Large intestine (tissue), 3 donors: ENCODE measurements around the gene KIF6. TPM values are rescaled to one million over a fixed set of nuclear protein-coding genes. Genes with fewer than 3 reads are reported as not detected.
"Not testable (repeated sequence)": the region's sequence is repeated elsewhere in the genome, so short reads cannot be mapped to it uniquely, and the experiment has no call there.

Experiments used
- DNase-seq, 2 donors: peaks; one replicate each; pipeline versions ENCODE4 v3.0.0 to v3.0.0-alpha.2; 2013
- H3K27ac ChIP-seq: one replicate; pipeline ENCODE4 v1.5.1; 2013; ENCODE audit warnings: low read length
- H3K27me3 ChIP-seq: 2 replicates; pipeline ENCODE4 v1.6.1; 2013; ENCODE audit warnings: low read length; ENCODE audit not compliant: control insufficient read depth, insufficient read depth
- H3K36me3 ChIP-seq: 2 replicates; pipeline ENCODE4 v1.6.1; 2013; ENCODE audit warnings: low read length; ENCODE audit not compliant: control insufficient read depth, insufficient read depth
- H3K4me1 ChIP-seq: one replicate; pipeline ENCODE4 v1.6.1; 2013; ENCODE audit warnings: low read length; ENCODE audit not compliant: control insufficient read depth, insufficient read depth
- H3K4me3 ChIP-seq: one replicate; pipeline ENCODE4 v1.5.1; 2013; ENCODE audit warnings: low read length
- H3K9me3 ChIP-seq: one replicate; pipeline ENCODE4 v1.6.1; 2013; ENCODE audit warnings: mild to moderate bottlenecking, low read depth, low read length, moderate library complexity; ENCODE audit not compliant: control insufficient read depth
- WGBS: methylation state at CpG from one replicate; pipeline ENCODE4 v1.1.5; 2013; ENCODE audit warnings: low lambda C conversion rate; ENCODE audit not compliant: insufficient coverage; 5-methylcytosine and 5-hydroxymethylcytosine counted together
- polyA plus RNA-seq: library from polyadenylated mRNA; unstranded; fragments of 120-200 nt; gene quantifications from one replicate; pipeline ENCODE4 v1.2.1, GENCODE V29; 2013

KIF6 gene
- polyA plus RNA-seq, 1 donor = 0.70 TPM

GRCh38 chr6:39685938-39686337 lies 39.3 kb downstream of the KIF6 start:
- DNase-seq = no peak
- H3K4me1 ChIP-seq = no peaks in the 10 kb centered on the region
- no peaks in the 10 kb centered on the region for H3K27me3 ChIP-seq
- H3K9me3 ChIP-seq = no peaks in the 10 kb centered on the region
- H3K4me3 ChIP-seq = no peak overlapping the region
- H3K27ac ChIP-seq = no peak overlapping the region
- no peaks in the 10 kb centered on the region for H3K36me3 ChIP-seq
- WGBS = 100% methylated on average over 1 of the region's 1 CpG

GRCh38 chr6:39685489-39685826 lies 39.8 kb downstream of the KIF6 start:
- no peak overlapping the region for H3K27ac ChIP-seq
- H3K27me3 ChIP-seq = no peaks in the 10 kb centered on the region
- no peak for DNase-seq
- H3K4me1 ChIP-seq = no peaks in the 10 kb centered on the region
- no peak overlapping the region for H3K4me3 ChIP-seq
- no peaks in the 10 kb centered on the region for H3K9me3 ChIP-seq
- H3K36me3 ChIP-seq = no peaks in the 10 kb centered on the region
- no CpG with 5 or more reads among the region's 2 CpGs for WGBS

GRCh38 chr6:39684790-39685488 lies 40.3 kb downstream of the KIF6 start:
- H3K36me3 ChIP-seq = no peaks in the 10 kb centered on the region
- no peaks in the 10 kb centered on the region for H3K27me3 ChIP-seq
- DNase-seq = peak in 1 of 2 donors; percentile 24
- H3K4me3 ChIP-seq = no peak overlapping the region
- H3K4me1 ChIP-seq = no peaks in the 10 kb centered on the region
- H3K27ac ChIP-seq = no peak overlapping the region
- 75% methylated on average over 3 of the region's 3 CpGs for WGBS
- H3K9me3 ChIP-seq = no peaks in the 10 kb centered on the region

GRCh38 chr6:39681674-39682121 lies 43.5 kb downstream of the KIF6 start:
- WGBS = no CpG with 5 or more reads among the region's 4 CpGs
- Histone ChIP-seq H3K27me3 (no peaks in the 10 kb centered on the region), H3K36me3 (no peaks in the 10 kb centered on the region), H3K4me1 (no peaks in the 10 kb centered on the region), H3K27ac (no peak overlapping the region), H3K4me3 (no peak overlapping the region), H3K9me3 (no peaks in the 10 kb centered on the region)
- DNase-seq = no peak

- H3K27me3 ChIP-seq = no peaks in the 10 kb centered on the region
- no peaks in the 10 kb centered on the region for H3K4me1 ChIP-seq
- H3K9me3 ChIP-seq = no peaks in the 10 kb centered on the region
- H3K27ac ChIP-seq = no peak overlapping the region
- no peaks in the 10 kb centered on the region for H3K36me3 ChIP-seq
- no peak overlapping the region for H3K4me3 ChIP-seq
- DNase-seq = no peak
- WGBS = 100% methylated on average over 1 of the region's 2 CpGs
These were observed 46.3 kb downstream of the KIF6 start for GRCh38 chr6:39678914-39679313.

- not testable (repeated sequence) for H3K4me1 ChIP-seq, H3K27ac ChIP-seq, H3K36me3 ChIP-seq, H3K9me3 ChIP-seq, H3K4me3 ChIP-seq, H3K27me3 ChIP-seq, DNase-seq
- WGBS = 100% methylated on average over 1 of the region's 3 CpGs
These were observed 47.9 kb downstream of the KIF6 start for GRCh38 chr6:39677318-39677717.

GRCh38 chr6:39670519-39670918 lies 54.7 kb downstream of the KIF6 start:
- Histone ChIP-seq H3K27ac (no peak overlapping the region), H3K9me3 (peaks cover 3% of the 10 kb centered on the region)
- 80% methylated on average over 2 of the region's 2 CpGs for WGBS

GRCh38 chr6:39669973-39670342 lies 55.2 kb downstream of the KIF6 start:
- H3K9me3 ChIP-seq = peaks cover 3% of the 10 kb centered on the region
- no peak for DNase-seq
- no peaks in the 10 kb centered on the region for H3K36me3 ChIP-seq
- H3K27me3 ChIP-seq = no peaks in the 10 kb centered on the region
- H3K4me3 ChIP-seq = no peak overlapping the region
- WGBS = no CpG with 5 or more reads among the region's 5 CpGs
- no peak overlapping the region for H3K27ac ChIP-seq
- H3K4me1 ChIP-seq = no peaks in the 10 kb centered on the region

More at GRCh38 chr6:39670519-39670918, 54.7 kb downstream of the KIF6 start:
- Histone ChIP-seq H3K36me3 (no peaks in the 10 kb centered on the region), H3K27me3 (no peaks in the 10 kb centered on the region), H3K4me3 (no peak overlapping the region), H3K4me1 (no peaks in the 10 kb centered on the region)
- DNase-seq = no peak

GRCh38 chr6:39669207-39669972 lies 55.8 kb downstream of the KIF6 start:
- Histone ChIP-seq H3K9me3 (peaks cover 3% of the 10 kb centered on the region), H3K27ac (no peak overlapping the region), H3K27me3 (no peaks in the 10 kb centered on the region), H3K36me3 (no peaks in the 10 kb centered on the region), H3K4me1 (no peaks in the 10 kb centered on the region), H3K4me3 (no peak overlapping the region)
- DNase-seq = no peak
- 55% methylated on average over 2 of the region's 8 CpGs for WGBS

- Histone ChIP-seq H3K27ac (no peak overlapping the region), H3K27me3 (no peaks in the 10 kb centered on the region), H3K36me3 (no peaks in the 10 kb centered on the region), H3K4me1 (no peaks in the 10 kb centered on the region), H3K9me3 (no peaks in the 10 kb centered on the region), H3K4me3 (no peak overlapping the region)
- 100% methylated on average over 2 of the region's 9 CpGs for whole genome bisulfite sequencing
- DNase-seq = no peak
These were observed 58.3 kb downstream of the KIF6 start for GRCh38 chr6:39666706-39667489.
